Inferior parietal cortex (tissue), 1 donor: Measurements from ENCODE around the gene CYP2E1.
"Not testable (repeated sequence)": the region's sequence is repeated elsewhere in the genome, so short reads cannot be mapped to it uniquely, and the experiment has no call there.

ENCODE experiments used
- DNase-seq: peaks from one replicate; pipeline ENCODE4 v3.0.0-alpha.2; 2016; ENCODE audit errors: extremely low spot score

The CYP2E1 gene

GRCh38 chr10:133528296-133528844 lies 1.2 kb downstream of the CYP2E1 start:
- peak; percentile 17 for DNase-seq

GRCh38 chr10:133528845-133529575 lies 1.8 kb downstream of the CYP2E1 start:
- DNase-seq = peak; percentile 5

- DNase-seq = no peak
Observed at GRCh38 chr10:133529576-133529946, 2.4 kb downstream of the CYP2E1 start.

- DNase-seq = no peak
Observed at GRCh38 chr10:133530506-133530905, 3.3 kb downstream of the CYP2E1 start.

- no peak for DNase-seq
Observed at GRCh38 chr10:133532871-133533270, 5.7 kb downstream of the CYP2E1 start.

- DNase-seq = no peak
Observed at GRCh38 chr10:133534417-133534816, 7.3 kb downstream of the CYP2E1 start.

GRCh38 chr10:133536198-133536597 lies 9.0 kb downstream of the CYP2E1 start:
- no peak for DNase-seq

- peak; percentile 12 for DNase-seq
Observed at GRCh38 chr10:133537546-133538545, 10.7 kb downstream of the CYP2E1 start.

- not testable (repeated sequence) for DNase-seq
Observed at GRCh38 chr10:133541441-133541975, 14.3 kb downstream of the CYP2E1 start.

GRCh38 chr10:133544506-133544905 lies 17.3 kb downstream of the CYP2E1 start:
- DNase-seq = no peak

- DNase-seq = no peak
Observed at GRCh38 chr10:133554600-133554999, 27.4 kb downstream of the CYP2E1 start.

GRCh38 chr10:133555521-133555920 lies 28.4 kb downstream of the CYP2E1 start:
- no peak for DNase-seq

- DNase-seq = no peak
Observed at GRCh38 chr10:133557381-133557780, 30.2 kb downstream of the CYP2E1 start.

GRCh38 chr10:133559216-133559615 lies 32.1 kb downstream of the CYP2E1 start:
- DNase-seq = no peak

GRCh38 chr10:133564816-133565215 lies 37.7 kb downstream of the CYP2E1 start:
- no peak for DNase-seq

GRCh38 chr10:133565441-133566294 lies 38.5 kb downstream of the CYP2E1 start, which contains the start of gene SYCE1:
Gene SYCE1, minus strand, starts transcription at chr10:133565583. Its CDS starts 54 bp downstream, at chr10:133565529.
- DNase-seq = no peak

GRCh38 chr10:133567119-133567518 lies 40.0 kb downstream of the CYP2E1 start:
- DNase-seq = no peak

GRCh38 chr10:133567609-133568286 lies 40.6 kb downstream of the CYP2E1 start:
- no peak for DNase-seq

GRCh38 chr10:133568287-133568614 lies 41.1 kb downstream of the CYP2E1 start:
- no peak for DNase-seq

GRCh38 chr10:133568831-133569527 lies 41.8 kb downstream of the CYP2E1 start:
- DNase-seq = not testable (repeated sequence)
